IPS DF 4.7 (cell line): ENCODE results near the gene CDH3.

Experiments
- DNase-seq: peaks from one replicate; pipeline ENCODE4 v3.0.0-alpha.2; 2013; ENCODE audit warnings: low spot score; ENCODE audit errors: extremely low read depth

The CDH3 gene

DNA sequence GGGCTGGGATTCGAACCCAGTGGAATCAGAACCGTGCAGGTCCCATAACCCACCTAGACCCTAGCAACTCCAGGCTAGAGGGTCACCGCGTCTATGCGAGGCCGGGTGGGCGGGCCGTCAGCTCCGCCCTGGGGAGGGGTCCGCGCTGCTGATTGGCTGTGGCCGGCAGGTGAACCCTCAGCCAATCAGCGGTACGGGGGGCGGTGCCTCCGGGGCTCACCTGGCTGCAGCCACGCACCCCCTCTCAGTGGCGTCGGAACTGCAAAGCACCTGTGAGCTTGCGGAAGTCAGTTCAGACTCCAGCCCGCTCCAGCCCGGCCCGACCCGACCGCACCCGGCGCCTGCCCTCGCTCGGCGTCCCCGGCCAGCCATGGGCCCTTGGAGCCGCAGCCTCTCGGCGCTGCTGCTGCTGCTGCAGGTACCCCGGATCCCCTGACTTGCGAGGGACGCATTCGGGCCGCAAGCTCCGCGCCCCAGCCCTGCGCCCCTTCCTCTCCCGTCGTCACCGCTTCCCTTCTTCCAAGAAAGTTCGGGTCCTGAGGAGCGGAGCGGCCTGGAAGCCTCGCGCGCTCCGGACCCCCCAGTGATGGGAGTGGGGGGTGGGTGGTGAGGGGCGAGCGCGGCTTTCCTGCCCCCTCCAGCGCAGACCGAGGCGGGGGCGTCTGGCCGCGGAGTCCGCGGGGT, 92.1 kb downstream of the CDH3 start, which contains the start of gene CDH1:
Gene CDH1, plus strand, starts transcription at position 247 of the 684 bp plus-strand sequence. Its CDS starts 124 bp downstream, at position 371.
- DNase-seq: peak; percentile 78

- DNase-seq: no peak
Observed at GRCh38 chr16:68737730-68738629, 92.9 kb downstream of the CDH3 start.

DNA sequence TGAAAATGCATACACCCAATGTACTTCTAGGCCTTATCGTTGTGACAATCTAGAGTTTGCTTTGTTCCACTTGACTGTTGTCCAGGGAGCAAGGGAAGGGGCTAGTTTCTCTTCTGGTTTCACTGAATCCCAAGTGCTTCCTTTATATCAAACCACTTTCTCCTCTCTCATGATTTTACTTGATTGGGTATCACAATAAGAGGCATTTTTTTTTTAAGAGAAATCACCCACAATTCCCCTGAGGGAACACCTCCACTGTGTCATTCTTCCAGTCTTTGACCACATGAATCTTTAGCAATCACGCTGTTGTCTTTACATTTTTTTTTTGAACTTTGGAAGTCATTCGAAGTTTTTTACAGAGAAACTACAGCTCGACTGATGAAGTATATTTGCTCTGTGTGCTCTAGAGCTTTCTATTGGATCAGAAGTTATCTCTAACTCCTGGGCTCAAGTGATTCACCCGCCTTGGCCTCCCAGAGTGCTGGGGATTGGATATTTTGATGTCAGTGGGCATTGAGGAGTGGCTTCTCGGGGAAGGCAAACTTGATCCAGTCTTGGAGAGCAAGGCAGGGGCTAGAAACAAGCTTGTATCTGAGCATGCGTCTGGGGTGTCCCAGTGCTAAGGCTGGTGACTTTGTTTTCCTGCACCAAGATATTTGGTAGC, 95.0 kb downstream of the CDH3 start:
- DNase-seq: no peak

- DNase-seq: no peak
Observed at GRCh38 chr16:68740628-68741346, 95.7 kb downstream of the CDH3 start.

GRCh38 chr16:68743664-68744063, 98.6 kb downstream of the CDH3 start:
- DNase-seq: no peak

DNA sequence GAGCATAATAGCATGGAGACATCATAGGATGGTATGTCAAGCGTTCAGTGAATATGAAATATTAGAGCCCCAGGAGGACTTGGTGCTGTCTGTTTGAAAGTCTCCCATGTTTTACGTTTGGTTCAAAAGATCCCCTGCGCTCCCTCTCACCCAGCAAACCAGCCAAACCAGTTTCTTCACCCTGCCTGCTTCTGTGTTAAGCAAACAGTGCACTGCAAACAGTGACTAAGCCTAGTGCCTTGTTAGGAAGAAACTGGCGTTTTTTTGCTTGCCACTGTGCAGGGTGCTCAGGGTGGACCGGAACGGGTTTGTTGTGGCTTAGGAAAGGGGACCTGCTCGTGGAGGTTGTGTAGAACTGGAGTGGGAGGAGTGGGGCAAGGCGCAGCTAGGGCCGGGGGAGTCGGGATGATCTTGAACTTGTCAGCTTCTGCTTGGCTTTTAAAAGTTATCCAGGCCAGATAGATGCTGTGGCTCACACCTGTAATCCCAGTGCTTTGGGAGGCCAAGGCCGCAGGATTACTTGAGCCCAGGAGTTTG, 99.7 kb downstream of the CDH3 start:
- DNase-seq: no peak

DNA sequence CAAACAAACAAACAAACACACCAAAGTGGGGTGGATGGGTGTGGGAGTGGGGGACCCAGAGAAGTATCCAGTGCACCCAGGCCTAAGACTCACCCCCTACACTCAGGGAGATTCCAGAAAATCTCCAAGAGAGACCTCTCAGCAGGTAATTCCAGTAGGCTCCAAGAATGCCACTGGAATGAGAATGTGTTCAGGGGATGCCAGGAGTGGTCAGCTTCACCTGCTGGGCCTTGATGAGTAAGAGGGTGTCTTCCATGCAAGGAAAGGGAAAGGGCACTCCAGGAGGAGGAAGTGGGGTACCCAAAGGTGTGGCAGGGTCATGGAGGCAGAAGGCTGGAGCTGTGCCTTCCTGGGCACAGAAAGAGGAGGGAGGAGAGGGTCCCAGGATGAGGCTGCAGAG, 101.8 kb downstream of the CDH3 start:
- DNase-seq: no peak

DNA sequence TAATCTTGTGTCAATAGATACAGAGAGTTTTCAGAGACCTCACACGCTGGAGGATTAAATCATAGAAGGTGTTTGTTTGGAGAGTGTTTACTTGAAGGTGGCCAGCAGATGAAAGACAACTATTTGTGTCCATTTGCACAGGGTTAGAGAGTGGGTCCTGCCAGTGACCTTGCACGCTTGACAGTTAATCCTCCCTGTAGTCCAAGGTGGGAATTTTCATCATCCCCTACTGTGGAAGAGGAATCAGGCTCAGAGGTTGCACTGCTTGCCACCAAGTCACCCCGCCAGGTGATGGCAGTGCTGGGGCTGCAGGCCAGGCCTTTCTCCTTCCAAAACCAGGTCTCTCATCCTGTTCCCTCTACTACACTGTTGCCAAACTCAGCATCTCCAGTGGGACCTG, 104.3 kb downstream of the CDH3 start:
- DNase-seq: no peak
